ENCODE measurements around the gene TANK. TPM values are rescaled to one million over a fixed set of nuclear protein-coding genes. Genes with fewer than 3 reads are reported as not detected.

Gene TANK
- total and polyA plus RNA-seq, 2 experiments from 2014 or later, result 17.9 to 33.2 TPM

DNA sequence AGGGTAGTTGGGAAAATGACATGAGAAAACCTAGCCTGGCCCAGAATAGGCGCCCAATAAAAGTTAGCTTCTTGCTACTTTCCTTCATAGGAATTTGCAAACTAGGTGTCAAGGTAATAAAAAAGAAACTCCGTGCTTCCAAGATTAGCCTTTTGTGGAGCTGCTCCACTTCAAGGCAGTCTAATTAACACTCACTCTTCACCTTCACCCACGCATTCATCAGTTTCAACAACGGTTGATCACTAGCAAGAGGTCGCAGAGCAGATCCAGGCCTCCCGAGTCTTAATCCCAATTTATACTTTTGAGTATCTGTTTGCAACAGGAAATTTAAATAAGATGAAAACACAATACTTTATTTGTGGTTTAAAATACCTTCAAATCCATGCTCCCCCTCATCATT, 39.5 kb upstream of the TANK start:
- no peaks in the 10 kb centered on the region for H3K4me1 ChIP-seq (ENCODE audit: low read depth)
- H3K27ac ChIP-seq, result no peak overlapping the region
- no peak overlapping the region for H3K4me3 ChIP-seq
- no peaks in the 10 kb centered on the region for H3K9me3 ChIP-seq (ENCODE audit: low read depth)
- H3K36me3 ChIP-seq, result no peaks in the 10 kb centered on the region
- TF ChIP-seq CTCF (IDR thresholded peaks at IDR 0.05; ENCODE audit: low read depth, low read length), result no peak
- no peaks in the 10 kb centered on the region for H3K27me3 ChIP-seq
- DNase-seq (ENCODE audit: low read depth in 1 of 2, low spot score in 1 of 2), result no peak

DNA sequence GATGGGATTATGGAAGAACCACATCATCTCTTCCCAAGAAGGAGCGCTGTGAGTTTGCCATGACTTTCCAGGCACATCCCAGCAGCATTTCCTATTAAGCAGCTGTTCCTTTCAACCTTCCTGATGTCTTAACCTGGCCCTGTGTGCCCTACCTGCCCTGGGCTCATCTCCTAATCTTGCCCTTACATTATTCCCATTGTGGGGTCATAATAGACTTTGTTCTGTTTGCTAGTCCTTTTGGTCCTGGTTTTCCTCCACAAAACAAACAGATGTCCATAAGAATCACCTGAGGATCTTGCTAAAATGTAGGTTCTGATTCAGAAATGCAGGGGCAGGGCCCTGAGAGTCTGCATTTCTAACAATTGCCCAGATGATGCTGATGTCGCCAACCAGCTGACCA, 38.6 kb upstream of the TANK start:
- Histone ChIP-seq H3K36me3 (no peaks in the 10 kb centered on the region), H3K27me3 (no peaks in the 10 kb centered on the region), H3K4me3 (no peak overlapping the region), H3K9me3 (ENCODE audit: low read depth) (no peaks in the 10 kb centered on the region), H3K4me1 (ENCODE audit: low read depth) (no peaks in the 10 kb centered on the region), H3K27ac (no peak overlapping the region)
- DNase-seq (ENCODE audit: low read depth in 1 of 2, low spot score in 1 of 2), result no peak
- no peak for TF ChIP-seq CTCF (IDR thresholded peaks at IDR 0.05; ENCODE audit: low read depth, low read length)

DNA sequence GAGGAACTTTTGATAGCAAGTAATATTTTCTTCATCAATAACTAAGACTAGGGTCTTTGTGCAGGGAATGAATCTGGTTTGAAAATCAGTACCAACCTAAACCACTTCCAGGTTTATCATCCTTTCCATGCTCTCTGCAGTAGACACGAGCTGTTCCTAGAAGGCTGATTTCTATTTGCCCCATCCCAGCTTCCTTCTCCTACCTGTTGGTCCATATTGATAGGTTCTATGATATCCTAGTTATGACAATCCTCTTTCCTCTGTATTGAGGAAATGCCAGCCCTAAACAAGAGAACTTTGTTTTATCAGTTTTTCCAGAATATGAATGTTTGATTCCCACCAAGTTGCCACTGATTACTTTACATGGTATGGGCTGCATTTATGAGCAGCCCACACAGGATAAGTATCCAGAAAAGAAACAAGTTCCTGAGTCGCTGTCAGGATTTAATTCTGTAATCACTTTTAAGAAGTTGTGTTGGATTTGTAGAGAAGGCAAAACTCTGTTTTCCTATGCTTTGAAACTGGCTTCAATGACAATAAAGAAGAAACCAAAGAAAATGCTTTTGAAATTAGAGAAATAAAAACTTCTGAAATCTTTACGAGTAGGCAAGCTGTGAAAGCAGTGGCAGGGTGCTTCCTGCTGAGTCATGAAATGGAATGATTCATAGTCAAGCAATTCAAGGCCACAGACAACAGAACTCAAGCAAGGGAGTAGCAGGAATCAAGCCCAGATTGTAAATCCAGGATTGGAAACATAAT, 37.3 kb upstream of the TANK start:
- Histone ChIP-seq H3K27ac (no peak overlapping the region), H3K9me3 (ENCODE audit: low read depth) (no peaks in the 10 kb centered on the region), H3K4me1 (ENCODE audit: low read depth) (no peaks in the 10 kb centered on the region), H3K27me3 (no peaks in the 10 kb centered on the region), H3K4me3 (no peak overlapping the region), H3K36me3 (no peaks in the 10 kb centered on the region)
- DNase-seq (ENCODE audit: low read depth in 1 of 2, low spot score in 1 of 2), result peak; percentile 18 to 92
- no peak for TF ChIP-seq CTCF (IDR thresholded peaks at IDR 0.05; ENCODE audit: low read depth, low read length)

- H3K9me3 ChIP-seq (ENCODE audit: low read depth), result no peaks in the 10 kb centered on the region
- H3K36me3 ChIP-seq, result no peaks in the 10 kb centered on the region
- no peak for TF ChIP-seq CTCF (IDR thresholded peaks at IDR 0.05; ENCODE audit: low read depth, low read length)
- H3K4me3 ChIP-seq, result no peak overlapping the region
- H3K4me1 ChIP-seq (ENCODE audit: low read depth), result no peaks in the 10 kb centered on the region
- no peak for DNase-seq (ENCODE audit: low read depth in 1 of 2, low spot score in 1 of 2)
- H3K27me3 ChIP-seq, result no peaks in the 10 kb centered on the region
- H3K27ac ChIP-seq, result no peak overlapping the region
Observed at GRCh38 chr2:161123531-161124030, 36.6 kb upstream of the TANK start.

- no peaks in the 10 kb centered on the region for H3K36me3 ChIP-seq
- no peak for TF ChIP-seq CTCF (IDR thresholded peaks at IDR 0.05; ENCODE audit: low read depth, low read length)
- no peak overlapping the region for H3K27ac ChIP-seq
- no peaks in the 10 kb centered on the region for H3K4me1 ChIP-seq (ENCODE audit: low read depth)
- H3K27me3 ChIP-seq, result no peaks in the 10 kb centered on the region
- H3K4me3 ChIP-seq, result no peak overlapping the region
- no peak for DNase-seq (ENCODE audit: low read depth in 1 of 2, low spot score in 1 of 2)
- H3K9me3 ChIP-seq (ENCODE audit: low read depth), result no peaks in the 10 kb centered on the region
Observed at GRCh38 chr2:161124201-161124600, 36.0 kb upstream of the TANK start.

Data from cardiac muscle cell (in vitro differentiated cells and primary cell).